GM21737 (cell line): ENCODE data around the gene BIN1.
A peak's percentile ranks its signal among the peaks of the same experiment; 100 is the strongest.

Experiments used
- ATAC-seq: cut with Tn5 transposase; IDR thresholded peaks from one replicate; pipeline ENCODE4 v1.9.1; 2021; ENCODE audit warnings: mild to moderate bottlenecking, moderate library complexity; ENCODE audit not compliant: unreplicated experiment

The BIN1 gene

DNA sequence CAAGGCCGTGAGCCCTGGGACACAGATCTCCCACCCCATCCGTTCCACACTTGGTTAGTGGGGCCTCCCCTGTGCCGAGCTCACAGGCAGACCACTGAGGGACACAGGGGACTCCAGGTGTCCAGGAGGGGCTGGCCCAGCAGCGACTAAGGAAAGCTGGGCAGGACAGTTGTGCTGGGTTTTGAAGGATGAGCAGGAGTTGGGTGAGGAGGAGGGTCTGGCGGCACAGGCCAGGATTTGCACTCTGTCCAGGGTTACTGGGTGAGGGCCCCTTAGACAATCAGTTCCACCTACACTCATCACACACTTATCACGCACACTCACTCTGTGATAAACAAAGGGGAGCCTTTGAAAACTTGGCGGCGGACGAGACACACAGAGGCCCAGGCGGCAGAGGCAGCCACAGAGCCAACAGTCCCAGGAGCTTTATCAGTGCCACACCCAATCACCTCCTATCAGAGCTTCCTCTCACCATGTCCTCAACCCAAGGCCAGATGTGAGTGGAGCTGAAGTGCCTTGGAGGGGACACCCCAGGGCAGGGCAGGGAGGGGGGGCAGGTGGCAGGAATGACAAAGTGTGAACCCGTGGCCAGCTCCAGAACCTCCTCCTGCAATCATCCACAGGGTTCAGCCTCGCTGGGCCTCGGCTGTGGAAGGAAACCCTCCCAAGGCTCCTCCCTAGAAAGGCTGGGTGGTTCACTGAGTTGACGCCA, 26.6 kb downstream of the BIN1 start:
- ATAC-seq, result no peak

DNA sequence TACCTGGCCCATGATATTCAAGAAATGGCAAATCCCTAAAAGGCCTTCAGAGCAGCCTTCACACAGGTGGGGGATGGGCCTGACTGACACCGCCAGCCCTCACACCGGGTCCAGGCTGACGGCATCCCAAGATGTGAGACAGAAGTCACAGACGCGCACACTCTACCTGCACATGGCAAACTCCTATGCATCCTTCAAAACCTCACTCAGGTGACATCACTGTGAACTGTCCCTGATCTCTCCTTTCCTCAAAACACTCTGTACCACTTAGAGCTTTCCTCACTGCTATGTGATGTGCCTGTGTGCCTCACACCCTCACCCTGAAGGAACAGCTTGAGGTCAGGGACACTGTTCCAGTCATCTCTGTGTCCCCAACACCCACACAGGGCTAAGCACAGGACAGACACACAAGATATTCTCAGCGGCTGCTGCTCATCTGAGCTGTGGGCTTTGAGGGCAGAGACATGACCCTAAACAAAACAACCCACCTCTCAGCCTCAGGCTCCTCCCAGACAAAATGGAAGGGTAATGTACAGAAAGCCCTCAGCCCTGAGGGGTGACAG, 27.5 kb downstream of the BIN1 start:
- ATAC-seq, result no peak

DNA sequence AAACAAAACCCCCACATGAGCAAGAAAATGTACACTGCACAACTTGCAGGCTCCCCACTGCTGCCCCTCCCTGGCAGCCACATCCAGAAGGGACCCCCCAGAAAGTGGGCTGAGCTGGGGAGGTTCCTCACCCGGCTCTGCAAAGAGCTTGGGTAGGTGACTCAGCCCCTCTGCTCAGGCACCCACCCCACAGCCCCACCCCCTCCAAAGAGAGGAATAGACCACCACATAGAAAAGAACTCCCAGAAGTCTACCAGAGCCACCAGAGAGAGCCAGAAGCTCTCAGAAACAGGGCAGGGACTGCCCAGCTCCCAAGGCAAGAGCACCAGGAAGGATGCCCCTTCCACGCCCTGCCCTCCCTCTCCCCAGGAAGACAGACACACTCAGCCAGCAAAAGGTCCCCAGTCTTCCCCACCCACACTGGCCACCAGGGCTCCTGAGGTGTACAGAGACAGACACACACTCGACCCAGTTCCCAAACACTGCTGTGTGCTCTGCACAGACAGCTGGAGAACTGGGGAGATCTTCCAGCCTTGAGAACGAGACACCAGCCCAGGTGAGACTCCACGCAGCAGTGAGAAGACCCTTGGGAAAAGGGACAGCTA, 28.2 kb downstream of the BIN1 start:
- ATAC-seq, result no peak

DNA sequence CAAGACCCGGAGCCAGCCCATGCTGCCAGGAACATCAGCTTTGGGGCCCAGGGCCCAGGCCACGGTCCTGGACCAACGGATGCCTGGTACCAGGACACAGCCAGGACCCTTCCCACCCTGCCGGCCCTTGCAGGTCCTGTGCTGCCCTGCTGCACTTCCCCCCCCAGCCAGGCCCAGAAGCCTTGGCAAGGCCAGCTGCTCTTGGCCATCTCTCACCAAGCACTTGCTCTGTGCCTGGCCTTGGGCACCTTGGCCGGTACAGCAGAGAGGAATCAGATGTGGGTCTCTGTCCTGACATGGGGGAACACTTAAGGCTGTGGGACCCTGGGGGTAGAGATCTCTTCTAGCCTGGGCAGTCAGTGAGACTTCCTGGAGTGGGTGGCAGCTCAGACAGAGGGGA, 28.9 kb downstream of the BIN1 start:
- ATAC-seq, result no peak

DNA sequence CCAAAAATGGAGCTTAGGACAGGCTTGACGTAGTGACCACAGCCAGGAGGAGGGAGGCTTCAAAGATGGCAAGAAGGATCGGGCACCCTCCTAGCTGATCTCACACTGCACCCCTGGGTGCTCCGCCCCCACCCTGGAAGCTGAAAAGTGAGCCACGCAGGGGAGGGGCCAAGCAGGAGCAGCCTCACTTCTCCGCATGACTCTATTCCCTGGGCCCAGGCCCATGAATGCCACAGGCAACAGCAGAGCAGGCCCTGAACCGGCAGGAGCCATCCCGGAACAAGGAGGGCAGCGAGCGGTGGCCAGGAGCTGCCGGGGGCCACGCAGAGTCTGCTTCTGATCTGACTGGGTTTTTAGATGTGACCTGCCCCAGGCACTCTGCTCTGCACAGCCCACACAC, 30.0 kb downstream of the BIN1 start:
- ATAC-seq, result no peak

DNA sequence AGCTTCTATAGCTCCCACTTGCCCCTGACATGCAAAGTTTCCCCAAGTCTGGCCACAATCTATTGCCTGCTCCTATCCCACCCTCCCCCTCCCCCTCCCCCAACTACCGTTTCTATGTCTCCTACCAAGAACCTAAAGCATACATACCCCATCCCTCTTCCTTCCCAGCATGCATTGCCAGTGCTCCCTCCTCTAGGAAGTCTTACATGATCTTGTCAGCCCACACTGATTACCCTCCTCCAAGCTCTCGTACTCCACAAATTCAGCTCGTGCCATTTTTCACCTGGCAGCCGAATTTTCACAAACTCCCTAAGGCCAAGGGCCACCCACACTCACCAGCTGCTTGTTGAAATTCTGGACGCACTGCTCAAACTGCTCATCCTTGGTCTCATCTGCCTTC, 30.7 kb downstream of the BIN1 start:
- ATAC-seq, result no peak

DNA sequence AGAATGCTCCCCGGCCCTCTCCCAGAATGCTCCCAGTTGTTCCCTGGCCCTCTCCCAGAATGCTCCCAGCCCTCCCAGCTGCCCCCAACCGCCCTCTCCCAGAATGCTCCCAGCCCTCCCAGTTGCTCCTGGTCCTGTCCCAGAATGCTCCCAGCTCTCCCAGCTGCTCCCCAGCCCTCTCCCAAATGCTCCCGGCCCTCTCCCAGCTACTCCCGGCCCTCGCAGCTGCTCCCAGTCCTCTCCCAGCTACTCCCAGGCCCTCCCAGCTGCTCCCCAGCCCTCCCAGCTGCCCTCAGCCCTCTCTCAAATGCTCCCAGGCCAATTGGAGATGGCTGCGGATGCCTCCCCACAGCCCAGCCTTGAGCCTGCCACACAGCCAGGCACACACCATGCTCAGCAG, 31.1 kb downstream of the BIN1 start:
- no peak for ATAC-seq

DNA sequence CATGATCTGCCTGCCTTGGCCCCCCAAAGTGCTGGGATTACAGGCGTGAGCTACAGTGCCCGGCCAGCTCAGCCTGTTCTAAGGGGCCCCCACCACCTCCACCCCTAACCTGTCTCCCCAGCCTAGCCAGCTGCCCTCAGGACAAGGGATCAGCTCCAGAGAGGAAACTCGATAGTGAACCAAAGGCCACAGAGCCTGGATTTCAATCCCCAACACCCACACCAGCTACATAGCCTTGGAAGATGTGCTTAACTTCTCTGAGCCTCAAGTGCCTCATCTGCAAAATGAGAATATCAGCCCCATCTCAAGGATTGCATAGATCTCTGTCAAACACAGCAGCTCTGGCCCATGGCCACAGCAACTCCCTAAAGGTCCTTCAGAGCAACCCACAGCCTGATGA, 32.0 kb downstream of the BIN1 start:
- ATAC-seq, result no peak

DNA sequence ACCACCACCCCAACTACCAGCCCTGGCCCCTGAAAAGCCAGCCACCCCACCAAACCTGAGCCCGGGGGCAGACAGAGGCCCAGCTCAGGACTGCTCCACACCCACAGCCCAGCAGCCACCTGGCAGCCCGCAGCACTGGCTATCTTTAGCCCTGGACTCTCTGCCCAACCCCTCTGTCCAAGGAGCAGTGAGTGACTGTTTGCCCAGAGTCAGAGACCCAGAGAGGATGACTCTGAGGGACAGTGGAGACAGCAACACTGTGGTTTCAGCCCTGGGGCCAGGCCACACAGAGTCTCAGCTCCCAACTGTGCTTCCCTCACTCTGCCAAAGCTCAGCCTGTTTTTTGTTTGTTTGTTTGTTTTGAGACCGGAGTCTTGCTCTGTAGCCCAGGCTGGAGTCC, 32.6 kb downstream of the BIN1 start:
- ATAC-seq, result no peak

DNA sequence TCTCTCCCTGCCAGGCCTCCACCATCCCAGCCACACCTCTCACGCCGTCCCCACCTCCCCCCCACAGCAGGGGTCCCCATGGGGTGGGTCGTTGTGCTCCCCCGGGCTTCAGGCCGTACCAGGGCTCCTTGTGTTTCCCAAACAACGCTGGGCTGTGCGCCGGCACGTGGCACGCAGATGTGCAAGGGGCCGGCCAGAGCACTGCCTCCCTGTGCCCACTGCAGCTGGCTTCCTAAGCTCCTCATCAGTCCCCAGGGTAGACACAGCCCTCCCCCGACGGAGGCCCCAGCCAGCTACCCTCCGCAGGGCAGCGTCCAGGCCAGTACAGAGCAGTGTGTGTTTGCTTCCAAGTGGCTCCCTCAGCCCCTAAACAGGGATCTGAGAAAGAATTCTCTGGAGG, 34.0 kb downstream of the BIN1 start:
- ATAC-seq, result no peak

DNA sequence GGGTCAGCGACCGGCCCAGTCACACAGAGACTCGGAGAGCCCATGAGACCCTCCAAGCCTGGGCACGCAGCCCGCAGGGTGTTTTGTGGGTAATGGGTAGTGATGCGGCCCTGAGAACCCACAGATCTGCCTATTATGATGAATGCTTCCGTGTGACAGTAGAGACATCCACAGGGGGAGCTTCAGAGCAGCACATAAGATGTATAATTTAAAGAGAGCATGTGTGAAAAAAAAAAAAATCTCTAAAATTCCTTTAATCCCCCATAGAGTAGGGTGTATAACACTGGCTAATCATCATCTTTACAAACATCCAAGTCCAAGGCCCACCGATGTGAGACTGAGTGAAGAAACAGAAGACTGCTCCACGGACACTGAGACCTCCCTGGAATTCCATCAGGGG, 34.6 kb downstream of the BIN1 start:
- ATAC-seq, result no peak

DNA sequence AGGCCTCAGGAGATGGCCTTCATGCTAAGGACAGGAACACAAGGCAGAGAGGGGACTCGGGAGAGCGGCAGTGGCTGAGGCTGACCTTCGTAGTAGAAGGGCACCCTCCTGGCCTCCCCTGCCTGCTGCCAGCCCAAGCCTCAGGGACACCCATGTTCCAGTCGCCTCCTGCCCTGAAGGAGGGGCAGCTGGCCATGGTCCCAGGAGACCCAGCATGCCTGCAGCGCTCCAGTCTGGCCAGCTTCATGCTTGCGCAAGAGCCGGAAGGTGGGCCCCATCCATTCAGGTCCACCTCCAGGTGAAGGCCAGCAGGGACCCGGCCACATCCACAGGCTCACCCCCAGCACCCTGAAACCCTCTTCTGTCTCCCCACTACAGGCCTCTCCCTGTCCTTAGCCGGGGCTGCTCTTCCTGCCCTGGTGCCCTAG, 35.0 kb downstream of the BIN1 start:
- no peak for ATAC-seq

DNA sequence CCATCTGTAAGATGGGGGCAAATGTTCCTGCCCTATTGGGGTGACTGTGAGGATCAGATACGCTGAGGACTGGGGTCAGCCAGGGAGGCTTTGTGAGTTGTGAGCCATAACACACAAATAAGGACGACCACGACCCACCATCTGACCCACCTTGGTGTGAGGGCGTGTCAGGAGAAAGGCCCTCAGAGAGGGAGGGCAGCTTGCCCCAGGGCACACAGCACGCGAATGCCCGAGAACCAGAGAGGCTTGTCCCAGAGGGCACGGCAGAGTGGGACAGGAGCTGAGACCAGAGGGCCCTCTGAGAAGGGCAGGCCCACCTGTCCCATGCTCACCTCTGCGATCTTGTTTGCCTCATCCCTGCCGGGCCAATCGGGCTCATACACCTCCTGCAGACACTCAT, 36.7 kb downstream of the BIN1 start:
- ATAC-seq, result no peak

DNA sequence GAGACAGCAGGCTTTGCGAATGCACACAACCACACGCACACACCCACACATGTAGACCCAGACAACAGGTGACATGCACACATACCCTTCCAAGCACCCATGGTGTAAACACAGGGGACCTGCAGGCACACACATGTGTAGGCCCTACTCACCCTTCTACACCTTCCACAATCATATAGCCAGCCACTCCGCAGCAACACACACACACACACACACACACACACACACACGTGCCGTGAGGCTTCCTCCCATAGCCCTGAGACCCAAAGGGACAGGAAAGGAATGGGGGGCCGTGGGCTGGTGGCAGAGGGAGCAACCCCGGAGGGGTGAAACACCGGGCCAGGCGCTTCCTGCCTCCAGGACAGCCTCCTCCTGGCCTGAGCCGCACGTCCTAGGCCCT, 37.4 kb downstream of the BIN1 start:
- ATAC-seq, result no peak

DNA sequence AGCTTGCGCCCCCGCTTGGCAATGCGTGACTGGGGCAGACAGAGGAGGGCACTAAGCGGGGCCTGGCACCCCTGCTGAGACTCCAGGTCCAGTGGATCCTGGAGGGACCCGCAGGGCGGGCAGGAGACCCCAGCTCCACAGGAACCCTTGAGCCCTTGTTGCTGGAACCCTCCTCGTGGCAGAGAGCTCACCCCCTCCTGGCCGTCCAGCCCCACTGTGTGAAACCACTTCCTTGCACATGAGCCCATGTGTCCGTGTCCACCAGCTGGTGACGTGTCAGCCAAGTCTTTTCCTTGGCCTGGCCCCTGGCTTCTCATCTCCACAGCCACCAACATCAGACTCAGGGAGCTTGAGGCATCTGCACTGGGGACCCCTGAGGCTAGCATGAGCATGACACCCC, 38.0 kb downstream of the BIN1 start:
- ATAC-seq, result no peak

DNA sequence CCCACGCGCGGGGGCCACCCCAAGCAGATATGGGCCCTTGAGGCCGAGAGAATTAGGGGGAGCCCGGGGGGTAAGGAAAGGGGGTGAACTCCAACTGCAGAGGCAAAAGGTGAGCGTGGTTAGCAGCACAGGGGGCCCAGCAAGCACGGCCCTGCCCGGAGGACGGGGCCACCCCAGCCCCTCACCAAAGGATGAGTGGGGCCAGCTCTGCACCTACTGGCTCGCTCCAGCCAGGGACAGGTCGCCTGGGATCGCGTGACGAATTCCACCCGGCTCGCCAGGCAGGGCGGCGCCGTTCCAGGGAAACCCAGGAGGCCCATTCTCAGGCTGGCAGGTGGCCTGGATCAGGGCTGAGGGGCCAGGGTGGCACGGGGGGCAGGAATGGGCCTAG, 38.6 kb downstream of the BIN1 start:
- no peak for ATAC-seq

DNA sequence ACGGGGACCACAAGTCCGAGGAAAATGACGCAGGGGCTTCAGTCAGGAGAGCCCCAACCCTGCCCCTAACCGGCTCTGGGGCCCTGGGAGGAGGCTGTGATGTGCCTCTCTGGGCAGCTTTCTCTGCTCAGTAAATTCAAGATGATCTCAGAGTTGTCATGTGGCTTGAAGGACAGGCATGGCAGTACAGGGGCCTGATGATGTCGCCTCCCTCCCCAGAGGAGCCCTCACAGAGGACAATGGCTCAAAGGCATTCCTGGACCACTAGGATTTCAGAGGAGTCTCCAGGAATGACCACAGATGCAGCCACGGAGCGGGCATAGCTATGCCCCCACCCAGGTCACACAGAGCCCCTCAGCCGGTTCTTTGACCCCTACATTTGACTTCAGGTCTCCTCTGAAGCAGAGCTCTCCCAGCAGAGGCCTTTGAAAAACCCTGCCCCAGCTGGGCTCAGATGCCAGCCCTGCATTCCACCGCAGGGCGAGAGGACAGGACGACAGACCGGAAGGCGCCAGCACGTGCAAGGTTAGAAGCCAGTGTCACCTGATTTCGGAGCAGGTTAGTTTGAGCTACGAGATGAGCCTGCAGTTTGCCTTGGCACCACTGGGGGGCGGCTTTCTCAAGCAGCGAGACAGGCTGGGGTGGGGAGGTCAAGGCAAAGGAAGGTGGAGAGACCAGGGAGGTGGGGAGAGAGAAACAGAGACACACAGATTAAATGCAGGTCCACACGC, 39.2 kb downstream of the BIN1 start:
- peak; percentile 29 for ATAC-seq

DNA sequence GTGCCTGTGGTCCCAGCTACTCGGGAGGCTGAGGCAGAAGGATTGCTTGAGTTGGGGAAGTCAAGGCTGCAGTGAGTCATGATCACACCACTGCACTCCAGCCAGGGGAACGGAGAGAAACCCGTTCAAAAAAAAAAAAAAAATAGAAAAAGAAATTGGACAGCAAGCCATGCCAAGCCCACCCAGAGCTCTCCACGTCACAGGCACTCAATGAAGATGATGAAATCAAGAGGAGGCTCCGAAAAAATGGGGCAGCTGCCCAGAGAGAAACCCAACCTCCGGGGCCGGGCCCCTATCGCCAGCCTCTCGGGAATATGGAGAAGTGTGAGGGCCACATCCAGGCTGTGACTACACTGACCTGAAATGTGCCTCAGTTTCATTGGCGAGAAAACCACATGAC, 40.0 kb downstream of the BIN1 start:
- no peak for ATAC-seq

DNA sequence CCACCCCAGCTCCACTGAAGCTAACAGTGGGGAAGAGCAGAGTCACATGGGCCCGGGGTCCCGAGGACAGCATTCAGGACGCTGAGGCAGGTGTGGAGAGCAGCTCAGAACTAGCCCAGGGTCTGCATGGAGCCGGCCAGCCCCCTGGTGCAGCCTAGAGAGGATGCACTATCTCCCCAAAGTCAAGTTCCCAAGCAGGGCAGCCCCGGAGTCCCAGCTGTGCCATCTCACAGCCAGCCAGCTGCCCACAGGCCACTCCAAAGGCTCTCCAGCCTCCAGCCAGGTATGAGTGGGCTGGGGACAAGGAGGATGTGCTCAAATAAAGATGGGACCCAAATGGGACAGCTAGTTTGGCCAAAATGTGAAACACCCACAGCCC, 41.0 kb downstream of the BIN1 start:
- no peak for ATAC-seq

DNA sequence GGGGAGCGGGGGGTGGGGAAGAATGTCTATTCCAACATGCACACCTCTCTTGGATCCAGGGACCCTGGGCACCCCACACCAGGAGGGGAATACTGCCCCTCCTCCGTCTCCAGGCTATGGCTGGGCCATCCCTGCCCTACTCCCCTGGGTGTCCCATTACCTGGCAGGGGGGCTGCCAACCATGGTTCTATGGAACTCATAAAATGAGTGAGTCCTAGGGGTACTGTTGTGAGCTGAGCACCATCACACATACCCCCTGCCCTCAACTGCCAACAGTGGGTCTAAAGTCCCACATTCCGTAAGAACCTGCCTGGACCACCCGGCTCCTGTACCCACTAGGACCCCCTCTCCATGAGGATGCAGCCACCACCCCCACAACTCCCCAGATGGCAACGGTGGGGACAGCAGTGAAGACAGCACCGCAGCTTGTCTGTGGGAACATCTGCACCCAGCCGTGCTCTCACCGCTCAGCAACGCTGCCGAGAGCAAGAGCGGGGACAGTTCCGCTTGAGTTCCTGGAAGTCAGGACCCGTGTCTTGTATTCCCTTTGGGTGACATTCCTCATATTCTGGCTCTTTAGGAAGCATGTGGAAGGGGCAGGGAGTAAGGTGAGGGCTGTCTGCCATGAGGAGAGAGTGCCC, 41.5 kb downstream of the BIN1 start:
- no peak for ATAC-seq

DNA sequence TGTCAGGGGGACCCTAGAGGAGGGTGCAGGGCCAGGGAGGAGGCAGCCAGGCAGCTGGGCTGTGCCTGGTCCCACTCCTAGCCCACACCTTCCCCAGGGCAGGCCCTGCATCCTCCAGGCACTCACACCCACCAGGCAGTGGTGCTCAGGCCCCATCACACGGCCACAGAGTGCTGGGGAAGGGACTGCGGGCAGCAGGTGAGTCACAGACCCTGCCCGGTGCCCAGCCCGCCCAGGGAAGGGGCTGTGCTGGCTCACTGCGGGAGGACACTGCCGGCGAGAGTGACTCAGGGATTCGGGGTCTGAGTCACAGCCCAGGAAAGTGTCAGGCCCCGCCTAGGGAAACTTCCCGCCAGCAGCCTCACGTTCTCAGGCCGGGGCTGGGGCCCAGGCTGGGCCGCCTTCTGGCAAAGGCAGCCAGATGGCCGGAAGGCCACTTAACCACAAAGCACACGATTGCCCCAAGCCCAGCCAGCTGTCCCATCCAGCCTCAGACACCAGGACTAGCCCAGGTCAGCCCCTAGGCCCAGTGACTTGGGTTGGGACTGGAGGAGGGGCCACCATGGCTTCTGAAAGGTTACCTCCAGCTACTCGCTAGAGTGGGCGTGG, 42.2 kb downstream of the BIN1 start:
- ATAC-seq, result peak; percentile 75
